ENCODE results near the gene GLIS1.

The GLIS1 gene

DNA sequence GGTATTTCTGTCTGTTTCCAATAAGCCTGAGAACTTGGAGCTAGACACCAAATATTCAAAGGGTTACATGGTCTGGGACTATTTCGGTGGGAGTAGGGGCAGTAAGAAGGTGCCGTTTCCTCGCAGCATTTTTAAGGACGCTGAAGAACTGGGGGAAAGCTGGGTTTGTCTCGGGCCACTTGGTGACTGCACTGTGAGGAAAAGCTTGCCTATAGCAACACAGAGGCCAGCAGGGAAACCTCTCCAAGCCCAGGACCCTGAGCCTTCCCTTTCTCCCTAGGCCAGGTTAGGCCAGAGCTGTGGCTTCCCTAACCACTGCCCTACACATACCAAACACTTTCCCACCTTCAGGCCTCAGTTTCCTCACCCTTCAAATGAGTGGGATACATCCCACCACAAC is 3.3 kb downstream of the GLIS1 start:
- no peak for FAIRE-seq

DNA sequence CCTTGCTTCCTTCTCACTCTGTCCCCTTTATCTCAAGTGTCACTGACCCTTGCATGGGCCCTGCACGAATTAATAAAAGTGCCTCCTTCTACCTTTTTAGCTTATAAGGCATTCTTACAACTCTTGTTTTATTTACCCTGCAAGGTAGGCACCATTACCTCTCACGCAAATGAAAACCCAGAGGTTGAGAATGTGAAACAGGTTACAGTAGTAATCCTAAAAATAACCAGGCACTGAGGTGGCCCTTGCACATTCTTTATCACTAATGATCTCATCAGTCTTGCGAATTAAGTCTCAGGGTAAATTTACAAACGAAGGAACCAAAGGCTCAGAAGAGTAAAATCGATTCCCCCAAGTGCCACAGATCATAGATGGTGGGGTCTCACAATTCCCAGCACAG is 3.7 kb downstream of the GLIS1 start:
- no peak for FAIRE-seq

DNA sequence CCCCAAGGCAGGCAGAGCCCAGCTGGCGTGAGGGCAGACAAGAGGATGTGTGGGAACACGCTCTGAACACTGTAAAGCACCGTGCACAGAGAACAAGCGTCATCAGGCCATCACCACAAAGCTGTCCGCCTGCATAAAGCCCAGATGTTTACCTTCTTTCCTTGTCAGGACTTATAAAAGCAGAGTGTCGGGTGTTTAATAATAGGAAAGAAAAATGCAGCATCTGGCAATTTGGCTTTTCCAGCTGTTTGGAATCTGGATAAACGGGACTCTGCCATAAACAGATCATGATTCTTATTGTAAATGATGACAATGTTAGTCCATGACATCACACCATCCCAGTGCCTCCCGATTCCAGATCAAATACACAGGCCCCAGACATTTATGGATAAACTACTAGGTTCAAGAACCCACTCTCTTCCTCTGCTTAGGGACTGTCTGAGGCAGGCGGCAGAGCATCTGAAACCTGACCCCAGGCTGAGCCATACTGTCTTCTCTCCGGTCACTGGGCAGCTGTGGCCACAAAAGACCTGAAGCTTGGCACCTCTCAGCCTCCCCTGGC is 4.2 kb downstream of the GLIS1 start:
- FAIRE-seq: no peak

DNA sequence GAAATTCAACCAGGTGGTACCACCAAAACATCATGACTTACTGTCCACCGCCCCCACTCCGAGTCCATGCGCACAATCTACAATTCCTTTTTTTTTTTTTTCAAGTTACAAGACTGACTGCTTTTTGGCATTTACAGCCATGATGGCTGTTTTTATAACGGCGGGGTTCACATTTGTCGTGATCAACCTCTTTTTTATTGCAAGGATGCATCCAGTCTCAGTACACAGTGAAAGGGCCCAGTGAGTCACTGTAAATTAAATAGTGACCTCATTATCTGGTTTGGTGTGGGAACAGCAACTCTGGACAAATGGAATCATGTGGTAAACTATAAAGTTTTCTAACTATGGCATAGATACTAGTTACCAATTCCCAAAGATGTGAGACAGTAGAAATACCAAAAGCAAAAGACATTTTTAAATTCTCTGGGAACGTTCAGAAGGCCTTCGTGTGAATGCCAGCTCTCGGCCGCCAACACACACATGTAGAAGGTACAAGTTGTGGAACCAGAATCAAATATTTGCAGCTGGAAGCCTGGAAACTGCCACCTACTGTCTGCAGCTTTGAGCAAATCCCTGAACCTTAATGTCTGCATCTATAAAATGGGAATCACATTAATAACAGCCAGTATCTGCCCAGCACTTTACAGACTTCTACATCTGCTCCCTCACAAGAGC is 4.9 kb downstream of the GLIS1 start:
- no peak for FAIRE-seq

DNA sequence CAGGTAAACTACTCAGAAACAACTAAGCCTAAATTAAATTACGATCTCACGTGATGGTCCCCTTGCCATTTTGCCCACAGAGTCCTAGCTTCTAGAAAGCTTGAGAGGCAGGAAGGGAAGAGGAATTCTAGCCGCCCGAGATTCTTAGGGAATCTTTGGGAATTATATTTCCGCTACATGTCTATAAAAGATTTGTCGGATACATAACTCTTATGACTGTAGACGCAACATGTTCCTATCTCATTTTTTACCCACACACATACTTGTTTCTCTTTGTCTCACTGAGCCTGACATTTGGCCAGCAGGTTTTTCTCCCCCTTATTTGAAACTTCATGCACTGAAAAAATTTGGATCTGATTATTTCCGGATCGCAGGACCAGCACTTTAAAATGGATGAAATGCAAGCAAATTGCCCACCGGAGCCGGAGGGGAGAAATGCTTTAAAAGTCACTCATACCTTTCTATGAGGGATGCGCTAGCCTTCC is 5.5 kb downstream of the GLIS1 start:
- FAIRE-seq: no peak

DNA sequence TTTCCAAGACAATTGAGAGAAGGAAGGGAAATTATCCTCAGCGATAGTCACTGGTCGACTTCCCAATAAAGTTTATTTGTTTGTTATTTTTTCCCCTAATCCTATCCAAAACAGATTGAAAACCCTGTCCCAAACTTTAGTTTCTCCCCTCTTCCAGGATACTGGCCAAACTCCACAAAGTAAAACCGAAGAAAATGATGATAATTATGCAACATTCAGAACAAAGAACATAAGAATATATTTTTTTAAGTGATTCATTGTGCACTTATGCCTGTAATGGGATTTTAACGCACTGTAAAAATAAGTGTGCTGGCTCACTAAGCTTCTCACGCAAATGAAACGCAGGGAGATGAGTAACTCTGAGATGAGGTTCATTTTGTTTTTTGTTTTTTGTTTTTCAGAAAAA is 6.0 kb downstream of the GLIS1 start:
- no peak for FAIRE-seq

DNA sequence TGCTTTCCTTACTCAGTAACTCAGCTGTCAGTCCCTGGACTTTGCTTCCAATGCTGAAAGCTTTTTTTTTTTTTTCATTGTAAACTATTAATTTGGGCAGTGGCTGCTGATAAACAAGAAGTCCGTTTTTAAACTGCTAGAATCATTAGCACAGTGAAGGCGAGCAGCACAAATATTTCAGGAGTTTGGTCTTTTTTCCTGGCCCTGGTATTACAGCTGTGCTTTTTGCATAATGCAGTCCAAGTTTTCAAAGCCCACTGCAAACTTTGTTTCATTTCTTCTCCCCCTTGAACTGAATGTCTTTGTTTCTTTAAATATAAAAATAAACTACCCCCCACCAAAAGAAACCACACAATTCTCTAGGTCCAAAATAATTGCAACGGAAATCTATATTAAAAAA is 6.6 kb downstream of the GLIS1 start:
- no peak for FAIRE-seq

DNA sequence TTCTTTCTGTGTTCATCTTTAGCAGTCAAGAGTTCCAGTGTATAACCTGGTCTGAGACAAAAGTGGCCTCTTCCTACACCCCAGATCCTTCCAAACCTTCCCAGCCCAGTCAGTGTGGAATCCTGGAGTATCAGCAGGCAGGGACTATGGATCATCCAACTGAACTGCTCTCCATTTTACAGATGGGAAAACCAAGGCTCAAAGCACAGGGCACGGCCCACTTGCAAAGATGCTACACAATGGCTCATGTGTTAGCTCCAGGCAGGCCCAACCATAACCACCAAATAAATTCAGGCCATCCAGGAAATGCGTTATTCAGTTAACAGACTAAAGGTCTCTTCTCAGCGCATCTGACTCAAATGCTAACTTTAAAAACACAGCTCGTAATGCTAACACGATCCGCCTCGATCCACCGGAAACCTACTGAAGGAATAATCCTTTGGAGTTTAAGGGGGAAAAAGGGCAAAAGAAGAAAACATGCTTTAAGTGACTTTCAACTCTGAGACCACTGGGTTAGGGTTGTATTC is 7.1 kb downstream of the GLIS1 start:
- no peak for FAIRE-seq

DNA sequence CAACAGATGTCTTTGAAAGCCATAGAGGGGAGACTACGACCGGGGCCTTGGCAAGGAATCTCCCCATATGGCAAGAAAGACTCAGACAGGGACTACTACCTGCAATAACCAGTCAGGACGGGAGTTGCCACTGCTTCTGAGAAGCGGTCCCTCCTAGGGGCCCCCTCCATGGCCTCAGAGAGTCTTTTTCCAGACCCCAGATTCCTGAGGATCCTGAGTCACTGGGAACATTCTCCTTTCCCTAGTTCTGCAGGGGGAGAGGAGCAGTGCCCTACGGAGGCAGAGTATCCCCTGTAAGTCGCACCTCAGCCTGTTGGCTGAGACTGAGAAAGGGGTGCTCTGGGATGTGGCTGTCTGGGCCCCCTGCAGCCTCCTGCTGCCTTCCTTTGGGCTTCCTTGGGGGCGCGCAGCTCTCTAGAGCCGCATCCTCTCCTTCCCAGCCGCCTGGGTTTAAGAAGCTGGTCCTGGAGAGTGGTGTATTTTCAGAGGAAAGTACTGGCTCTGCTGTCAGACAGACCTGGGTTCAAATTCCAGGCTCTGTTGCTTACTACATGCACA is 7.8 kb downstream of the GLIS1 start:
- no peak for FAIRE-seq

DNA sequence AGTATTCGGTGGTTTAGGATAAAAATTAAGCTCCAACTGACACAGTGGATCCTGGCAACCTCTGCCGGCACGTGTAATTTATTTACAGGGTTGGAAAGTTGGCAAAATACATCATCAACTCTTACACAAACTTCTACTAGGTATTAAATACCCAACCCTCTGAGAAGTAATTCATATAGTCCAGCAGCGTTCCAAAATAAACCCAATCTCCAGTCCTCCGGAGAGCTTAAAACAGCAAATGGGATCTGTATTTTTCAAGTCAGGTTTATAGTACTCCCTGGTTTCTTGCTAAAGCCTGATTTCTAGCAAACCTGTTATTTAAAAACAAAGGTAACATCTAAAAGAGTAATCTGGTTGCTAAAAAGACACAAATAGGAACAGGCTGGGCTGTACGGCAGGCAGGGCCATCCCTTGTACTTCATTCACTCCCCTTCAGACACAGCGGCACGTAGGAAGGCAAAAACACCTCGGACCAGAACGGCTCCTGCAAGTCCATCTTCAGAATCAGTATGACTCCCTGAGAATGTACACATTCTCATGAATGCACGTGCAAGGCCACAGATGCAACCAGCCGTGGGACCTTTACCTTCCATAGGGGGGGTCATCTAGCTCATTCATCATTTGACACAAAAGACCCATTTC is 8.6 kb downstream of the GLIS1 start:
- no peak for FAIRE-seq

DNA sequence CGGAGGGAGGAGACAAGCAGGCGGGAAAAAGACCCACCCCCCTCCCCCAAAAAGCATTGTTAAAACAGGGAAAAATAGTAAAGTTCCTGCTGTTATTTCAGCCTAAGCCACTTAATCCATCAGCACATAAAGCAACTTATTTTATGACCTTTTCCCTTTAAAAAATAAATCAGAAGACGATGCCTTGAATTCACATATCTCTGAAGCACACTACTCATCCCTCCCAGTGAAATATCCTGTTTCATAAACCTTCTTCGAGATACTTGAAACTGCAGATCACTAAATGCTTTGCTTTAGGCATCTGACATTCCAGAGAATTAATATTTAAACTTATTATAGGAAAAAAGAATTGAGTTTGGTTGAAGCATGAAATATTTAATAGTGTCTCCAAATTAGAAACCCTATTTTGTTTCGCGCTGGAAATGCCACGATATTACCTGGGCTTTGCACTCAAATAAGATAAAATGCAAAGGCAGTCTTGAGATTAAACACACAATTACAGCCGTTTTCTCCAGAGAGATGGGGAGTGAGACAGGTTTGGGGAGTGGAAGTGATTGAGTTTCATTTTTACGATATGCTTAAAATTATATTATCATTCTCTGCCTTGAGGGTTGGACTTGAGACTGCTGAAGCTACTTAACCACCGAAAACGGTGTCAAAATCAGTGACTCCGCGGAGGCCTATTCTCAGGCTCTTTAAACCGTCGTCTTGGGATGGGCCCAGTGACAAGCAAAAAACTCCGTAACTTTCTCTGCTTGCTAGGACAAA is 9.3 kb downstream of the GLIS1 start:
- FAIRE-seq: no peak

DNA sequence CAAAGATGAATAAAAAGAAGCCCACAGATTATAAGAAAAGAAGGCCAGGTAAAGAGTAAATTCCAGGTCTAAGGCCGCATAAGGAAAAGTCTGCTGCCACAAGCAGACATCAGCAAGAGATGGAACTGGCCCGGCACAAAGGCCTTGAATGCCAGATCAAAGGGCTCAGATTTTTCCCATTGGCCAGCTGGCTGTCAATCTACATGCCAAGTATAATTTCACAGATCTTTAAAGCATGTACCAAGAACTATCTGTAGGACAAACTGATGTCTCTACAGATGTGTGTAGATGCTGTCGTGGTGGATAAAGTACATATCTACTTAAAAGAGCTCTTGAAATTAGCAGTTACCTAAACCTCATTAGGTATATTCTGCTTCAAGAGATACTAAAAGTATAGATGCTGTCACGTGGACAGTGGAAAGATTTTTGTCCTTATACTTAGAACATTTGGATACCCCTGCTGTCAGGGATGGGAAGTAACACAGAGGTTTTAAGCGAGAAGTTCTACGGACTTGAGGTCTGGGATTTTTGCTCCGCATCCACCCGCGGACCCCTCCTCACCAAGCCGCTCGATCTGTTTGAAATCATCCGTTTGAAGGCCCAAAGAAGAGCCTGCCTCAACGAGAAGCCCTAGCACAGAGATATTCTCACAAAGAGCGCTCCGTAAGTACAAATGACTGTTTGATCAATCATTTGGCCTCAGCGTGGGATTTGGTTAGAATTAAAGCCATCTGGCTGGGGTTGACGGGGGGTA is 10.1 kb downstream of the GLIS1 start:
- no peak for FAIRE-seq

DNA sequence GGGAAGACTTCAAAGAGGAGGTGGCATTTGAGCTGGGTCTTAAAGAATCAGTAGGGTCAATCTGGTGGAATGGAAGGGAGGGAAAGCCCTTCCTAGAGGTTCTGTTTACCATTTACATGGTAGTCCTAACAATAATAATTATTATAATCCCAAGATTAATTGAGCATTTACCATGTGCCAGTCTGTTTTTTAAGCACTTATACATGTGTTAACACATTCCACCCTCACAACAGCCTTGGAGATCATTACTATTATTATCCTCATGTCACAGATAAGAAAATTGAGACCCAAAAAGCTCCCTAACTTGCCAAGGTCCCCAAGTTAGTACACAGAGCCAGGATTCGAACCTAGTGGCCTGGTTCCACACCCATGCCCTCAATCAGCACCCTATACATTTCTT is 10.8 kb downstream of the GLIS1 start:
- FAIRE-seq: no peak

DNA sequence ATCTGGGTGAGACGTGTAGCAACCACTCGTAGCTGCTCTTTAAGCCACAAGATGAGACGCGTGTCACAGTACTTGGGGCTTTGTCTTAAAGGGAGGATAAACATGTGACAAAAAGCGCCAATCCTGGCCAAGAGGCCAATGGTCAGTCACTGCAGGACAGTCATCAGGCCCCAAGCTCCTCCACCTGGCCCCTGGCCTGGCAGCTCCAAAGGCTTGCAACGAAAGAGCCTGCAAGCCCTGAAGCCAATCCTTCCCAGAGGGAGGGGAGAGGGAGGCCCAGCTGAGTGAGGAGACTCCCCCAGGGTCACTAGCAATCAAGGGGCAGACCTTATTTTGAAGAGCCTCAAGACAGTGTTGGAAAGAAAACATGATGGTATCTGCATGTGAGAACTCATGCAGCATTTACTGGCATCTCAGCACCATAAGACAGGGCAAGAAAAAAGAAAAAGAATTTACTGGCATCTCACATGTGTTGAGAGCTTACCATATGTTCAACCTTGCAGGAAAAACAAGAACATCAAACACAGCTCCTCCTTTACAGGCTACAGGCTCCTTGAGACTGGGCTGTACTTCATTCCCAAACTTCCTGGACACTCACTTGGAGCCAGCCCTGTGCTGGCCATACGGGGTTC is 11.4 kb downstream of the GLIS1 start:
- no peak for FAIRE-seq

DNA sequence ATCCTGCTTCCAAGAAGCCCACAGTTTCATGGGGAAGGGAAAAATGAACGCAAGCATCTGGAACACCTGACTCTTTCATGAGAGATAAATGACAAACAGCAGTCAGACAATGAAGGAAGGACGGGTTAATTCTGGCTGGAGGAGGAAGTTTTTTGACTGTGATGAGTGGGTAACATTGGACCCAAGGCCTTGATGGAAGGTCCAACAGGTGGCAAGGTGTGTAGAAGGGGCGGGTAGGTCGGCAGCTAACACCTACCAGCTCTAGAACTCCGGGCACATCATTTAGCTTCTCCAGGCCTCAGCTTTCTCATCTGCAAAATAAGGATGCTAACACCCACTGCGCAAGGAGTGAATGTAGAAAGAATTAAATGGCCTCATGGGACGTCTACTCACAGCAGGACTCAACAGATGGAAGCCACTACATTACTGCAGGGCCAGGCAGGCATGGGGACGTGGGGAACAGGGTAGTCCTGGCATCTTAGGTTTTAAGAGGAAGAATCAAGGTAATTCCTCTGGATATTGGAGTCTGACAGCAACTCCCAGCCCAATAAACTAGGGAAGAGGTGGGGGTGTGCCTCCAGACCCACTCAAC is 12.9 kb downstream of the GLIS1 start:
- no peak for FAIRE-seq

DNA sequence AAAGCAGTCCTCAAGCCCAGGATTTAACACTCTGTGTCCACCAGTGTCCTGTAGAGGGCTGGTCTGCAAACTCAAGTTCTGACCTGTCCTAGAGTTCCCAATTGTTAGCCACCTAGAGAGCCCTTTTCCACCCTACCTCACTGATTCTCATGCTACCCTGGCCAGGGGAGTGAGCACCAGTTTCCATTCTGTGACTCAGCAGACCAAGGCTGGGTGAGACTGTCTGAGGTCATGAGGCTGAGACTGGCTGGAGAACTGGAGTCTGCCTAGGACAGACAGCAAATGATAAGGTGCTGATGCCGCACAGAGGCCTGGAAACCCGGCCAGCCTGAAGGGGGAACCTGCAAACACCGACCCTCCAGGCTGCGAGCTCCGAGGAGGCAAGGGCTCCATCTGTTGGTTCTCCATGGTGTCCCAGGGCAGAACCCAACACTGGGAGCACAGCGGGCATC is 13.7 kb downstream of the GLIS1 start:
- FAIRE-seq: no peak

DNA sequence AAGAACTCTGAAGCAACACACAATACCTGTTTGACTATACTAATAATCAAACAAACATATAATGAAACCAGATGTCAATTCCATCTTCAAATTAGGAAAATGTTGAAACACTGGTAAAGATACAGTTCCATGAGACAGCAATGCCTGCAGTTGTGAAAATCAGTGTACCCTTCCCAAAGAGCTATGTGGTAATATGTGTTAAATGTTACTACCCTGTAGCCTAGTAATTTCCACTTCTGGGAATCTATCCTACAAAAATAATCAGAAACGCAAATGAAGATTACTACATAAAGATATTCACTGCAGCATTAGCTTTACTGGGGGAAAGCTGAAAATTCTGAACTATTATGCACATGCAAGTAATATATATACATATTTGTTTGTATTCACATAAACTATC is 16.9 kb downstream of the GLIS1 start:
- no peak for FAIRE-seq

DNA sequence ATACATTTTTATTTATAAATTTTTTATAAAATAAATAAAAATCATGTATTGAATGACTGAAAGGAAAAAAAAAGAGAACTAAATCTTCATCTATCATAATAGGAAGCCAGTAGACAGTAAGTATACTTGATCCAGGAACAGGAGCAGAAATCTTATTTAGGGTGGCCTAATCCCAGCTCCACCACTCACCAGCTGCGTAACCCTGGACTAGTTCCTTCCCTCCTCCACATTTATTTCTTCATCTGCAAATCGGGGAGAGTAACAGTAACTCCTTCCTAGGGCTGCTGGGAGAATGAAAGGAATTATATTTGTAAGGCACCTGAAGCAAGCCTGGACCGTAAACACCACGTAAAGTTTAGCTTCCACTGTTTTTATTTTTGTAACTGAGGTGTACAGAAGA is 17.9 kb downstream of the GLIS1 start:
- FAIRE-seq: peak; percentile 58

DNA sequence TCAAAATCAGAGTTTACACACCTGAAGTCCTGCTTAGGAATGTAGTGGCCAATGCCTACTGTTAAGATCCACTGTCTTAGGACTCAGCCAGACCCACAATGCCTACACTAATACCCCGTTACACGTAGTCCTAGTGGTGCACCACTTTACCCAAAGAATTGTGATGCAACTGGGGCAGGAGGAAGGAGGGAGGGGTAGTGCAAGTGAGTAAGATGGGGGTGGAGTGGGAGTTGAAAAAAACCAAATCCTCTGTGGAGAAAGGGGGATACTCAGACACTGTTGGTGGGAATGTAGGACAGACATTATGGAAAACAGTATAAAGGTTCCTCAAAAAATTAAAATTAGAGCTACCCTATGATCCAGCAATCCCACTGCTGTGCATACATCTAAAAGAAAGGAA is 19.5 kb downstream of the GLIS1 start:
- no peak for FAIRE-seq

DNA sequence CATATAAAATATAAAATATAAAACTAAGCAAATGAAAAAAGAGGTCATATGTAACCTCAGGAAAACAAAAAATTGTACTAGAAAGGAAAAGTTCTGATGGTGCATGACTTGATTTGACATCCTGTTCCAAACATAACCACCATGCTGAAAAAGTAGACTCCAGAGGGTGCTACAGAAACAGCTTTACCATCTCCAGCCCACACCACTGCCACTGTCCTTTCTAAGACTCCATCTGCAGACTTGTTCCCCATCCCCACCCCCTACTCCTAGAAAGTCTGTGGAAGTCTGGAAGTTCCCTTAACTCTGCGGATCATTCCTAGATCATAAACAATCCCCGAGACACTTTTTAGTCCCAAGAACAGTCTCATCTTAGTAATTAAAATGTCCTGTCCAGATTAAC is 20.5 kb downstream of the GLIS1 start:
- no peak for FAIRE-seq

Measured in endometrium (tissue), 2 donors.